COLO668 (cell line): ENCODE measurements around the gene TYW1B.
"Not testable (repeated sequence)": the region's sequence is repeated elsewhere in the genome, so short reads cannot be mapped to it uniquely, and the experiment has no call there.

Source experiments
- DNase-seq: peaks from one replicate; lab custom pipeline; 2025; ENCODE audit not compliant: unreplicated experiment; lab: John Stamatoyannopoulos, UW

TYW1B gene

DNA sequence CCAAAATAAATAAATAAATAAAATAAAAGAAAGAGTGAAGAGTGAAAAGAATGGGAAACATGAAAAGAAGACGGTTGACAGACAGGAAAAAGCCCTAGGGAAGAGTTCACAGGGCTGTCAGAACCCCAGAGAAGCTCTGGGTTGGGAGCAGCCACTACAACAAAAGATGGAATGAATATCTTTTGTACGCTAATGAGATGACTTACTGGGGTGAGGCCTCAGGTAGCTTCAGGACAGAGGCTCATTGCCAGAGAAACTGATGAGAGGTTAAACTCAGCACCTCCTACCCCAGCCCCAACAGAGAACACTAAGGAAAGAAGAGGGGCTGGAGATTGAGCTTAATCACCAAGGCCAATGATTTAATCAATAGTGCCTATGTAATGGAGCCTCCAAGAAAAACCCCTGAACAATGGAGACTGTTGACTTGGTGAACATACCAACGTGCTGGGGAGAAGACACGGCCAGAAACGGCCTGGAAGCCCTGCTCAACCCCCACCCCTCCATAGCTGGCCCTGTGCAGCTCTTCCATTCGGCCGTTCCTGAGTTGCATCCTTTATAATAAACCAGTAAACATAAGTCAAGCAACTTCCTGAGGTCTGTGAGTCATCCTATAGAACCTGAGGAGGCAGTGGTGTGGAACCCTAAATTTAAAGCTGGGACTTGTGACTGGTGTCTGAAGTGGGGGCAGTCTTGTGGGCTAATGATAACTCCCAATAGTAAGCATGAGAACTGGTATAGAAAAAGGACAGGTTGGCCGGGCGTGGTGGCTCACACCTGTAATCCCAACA is 11.4 kb downstream of the TYW1B start:
- DNase-seq: not testable (repeated sequence)

DNA sequence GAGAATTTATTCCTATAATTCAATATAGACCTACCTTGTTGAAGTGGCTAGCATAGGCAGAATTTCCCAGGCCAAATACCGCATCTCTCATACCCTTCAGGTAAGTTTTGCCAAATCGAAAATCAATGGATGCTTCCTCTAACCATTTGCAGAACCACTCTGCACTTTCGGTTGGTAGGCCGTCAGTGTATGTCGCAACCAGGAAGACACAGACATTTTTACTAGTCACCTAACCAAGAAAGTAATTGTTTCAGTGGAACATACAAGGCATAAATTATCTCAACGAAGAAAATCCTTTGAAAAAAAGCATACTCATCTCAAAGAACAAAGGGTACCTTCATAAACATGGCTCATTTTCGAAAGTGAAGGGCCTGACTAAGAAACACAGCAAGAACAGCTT is 17.6 kb downstream of the TYW1B start:
- not testable (repeated sequence) for DNase-seq

DNA sequence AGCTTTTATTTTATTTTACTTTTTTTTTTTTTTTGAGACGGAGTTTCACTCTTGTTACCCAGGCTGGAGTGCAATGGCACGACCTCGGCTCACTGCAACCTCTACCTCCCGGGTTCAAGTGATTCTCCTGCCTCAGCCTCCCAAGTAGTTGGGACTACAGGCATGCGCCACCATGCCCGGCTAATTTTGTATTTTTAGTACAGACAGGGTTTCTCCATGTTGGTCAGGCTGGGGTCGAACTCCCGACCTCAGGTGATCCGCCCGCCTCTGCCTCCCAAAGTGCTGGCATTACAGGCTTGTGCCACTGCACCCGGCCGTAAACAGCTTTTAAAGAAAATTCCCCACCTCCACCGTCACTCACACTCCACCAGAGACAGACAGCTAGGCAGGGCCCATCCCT is 19.5 kb downstream of the TYW1B start:
- not testable (repeated sequence) for DNase-seq

DNA sequence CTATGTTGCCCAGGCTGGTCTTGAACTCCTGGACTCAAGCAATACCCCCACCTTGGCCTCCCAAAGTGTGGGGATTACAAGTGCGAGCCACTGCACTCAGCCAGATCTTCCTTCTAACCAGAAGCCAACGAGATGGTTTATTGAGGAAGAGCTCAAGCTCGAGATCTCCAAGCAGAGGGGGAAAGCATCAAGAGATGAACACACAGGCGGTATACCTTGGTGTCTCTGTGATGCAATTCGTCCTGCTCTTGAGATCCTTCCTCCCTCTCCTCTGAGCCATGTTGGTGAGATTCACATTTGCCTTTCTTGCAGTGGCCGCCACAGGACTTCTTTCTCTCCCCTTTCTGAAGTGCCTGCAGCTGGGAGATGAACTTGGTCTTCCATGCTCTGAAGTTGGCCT is 21.1 kb downstream of the TYW1B start:
- not testable (repeated sequence) for DNase-seq

DNA sequence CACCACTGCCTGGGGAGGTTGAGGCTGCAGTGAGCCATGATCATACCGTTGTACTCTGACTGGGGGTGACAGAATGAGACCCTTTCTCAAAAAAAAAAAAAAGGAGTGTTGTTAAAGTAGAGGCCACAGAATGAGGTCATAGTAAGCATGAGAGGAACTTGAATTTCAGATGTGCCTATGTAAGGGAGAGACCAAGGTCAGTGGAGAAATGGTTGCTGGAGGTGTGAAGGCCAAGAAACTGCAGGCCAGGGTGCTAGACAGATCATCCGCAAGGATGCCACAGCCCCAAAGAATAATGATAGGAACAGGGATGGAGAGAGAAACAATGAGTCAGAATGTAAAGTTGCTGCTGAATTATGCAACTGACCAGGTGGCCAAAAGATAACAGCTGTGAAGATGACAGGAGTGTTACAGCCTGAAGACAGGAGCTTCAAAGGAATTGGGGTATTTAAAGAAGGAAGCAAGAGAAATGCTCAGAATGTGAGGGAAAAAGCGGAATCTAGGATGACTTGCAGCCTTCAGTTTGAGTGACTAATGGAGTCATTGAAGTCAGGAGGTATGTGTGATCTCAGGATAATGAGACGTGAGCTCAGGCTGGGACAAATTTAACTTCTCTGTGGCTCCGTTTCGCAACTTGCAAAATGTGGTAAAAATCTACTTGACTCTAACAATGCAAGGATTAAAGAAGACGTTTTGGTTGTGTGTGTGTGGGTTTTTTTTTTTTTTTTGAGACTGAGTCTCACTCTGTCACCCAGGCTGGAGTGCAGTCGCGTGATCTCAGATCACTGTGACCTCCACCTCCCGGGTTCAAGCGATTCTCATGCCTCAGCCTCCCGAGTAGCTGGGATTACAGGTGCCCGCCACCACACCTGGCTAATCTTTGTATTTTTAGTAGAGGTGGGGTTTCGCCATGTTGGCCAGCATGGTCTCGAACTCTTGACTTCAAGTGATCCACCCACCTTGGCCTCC is 22.2 kb downstream of the TYW1B start:
- DNase-seq: no peak

DNA sequence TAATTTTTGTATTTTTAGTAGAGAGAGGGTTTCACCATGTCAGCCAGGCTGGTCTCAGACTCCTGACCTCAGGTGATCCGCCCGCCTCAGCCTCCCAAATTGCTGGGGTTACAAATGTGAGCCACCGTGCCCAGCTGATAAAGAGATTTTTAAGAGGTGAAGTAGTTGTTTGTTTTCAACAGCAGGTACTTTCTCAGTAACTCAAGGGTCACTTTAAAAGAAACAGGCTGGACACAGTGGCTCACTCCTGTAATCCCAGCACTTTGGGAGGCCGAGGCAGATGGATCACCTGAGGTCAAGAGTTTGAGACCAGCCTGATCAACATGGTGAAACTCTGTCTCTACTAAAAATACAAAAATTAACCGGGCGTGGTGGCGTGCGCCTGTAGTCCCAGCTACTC is 24.2 kb downstream of the TYW1B start:
- DNase-seq: not testable (repeated sequence)

DNA sequence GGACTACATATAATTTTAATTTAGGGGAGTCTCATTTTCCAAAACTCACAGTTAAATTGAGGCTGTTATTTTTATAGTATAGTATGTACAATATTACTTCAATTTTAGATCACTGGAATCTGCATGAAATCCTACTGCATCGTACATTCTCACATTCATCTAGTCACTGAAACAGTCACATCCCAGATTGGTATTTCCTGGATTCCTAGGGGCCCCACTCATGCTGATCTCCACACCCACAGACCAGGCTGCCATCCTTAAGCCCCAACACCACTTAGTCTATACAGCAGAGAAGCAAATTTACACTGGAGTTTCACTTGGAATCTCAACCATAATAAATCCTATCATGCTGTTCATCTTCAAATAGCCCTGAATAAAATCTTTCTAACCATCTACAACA is 26.4 kb downstream of the TYW1B start:
- DNase-seq: not testable (repeated sequence)

DNA sequence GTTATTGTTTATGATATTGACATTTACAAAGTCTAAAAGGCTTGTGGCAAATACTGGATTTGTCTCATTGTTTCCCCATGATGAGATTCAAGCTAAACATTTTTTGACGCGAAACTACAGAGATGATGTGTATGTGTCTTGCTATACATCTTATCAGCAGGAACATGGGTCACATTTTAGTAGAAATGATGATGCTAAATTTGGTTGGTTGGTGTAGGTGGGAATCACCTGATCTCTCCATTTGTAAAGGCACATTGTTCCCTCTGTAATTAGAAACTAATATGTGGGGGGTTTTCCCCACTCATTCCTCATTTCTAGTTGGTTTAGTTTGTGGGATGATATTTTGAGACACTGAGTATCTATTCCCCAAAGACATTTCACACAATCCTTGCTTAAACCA is 32.6 kb downstream of the TYW1B start:
- DNase-seq: not testable (repeated sequence)

DNA sequence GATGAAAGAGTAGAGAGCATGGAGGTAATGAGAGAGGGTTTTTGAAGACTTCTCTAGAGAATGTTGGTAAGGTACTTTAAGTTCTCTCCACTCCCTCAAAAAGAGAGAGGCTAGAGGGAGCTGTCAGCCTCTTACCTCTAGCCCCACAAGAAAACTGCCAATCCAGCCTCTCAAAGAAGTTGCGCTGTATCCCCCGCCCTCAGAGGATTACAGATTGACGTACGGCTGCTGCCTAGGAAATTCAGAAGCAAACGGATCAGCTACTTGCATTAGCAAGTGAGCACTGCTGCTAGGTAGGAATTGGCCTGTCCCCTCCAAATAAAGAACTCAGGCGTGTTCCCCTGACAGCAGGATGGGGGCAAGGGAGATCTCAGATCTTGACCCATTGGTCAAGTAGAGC is 34.2 kb downstream of the TYW1B start:
- DNase-seq: no peak

DNA sequence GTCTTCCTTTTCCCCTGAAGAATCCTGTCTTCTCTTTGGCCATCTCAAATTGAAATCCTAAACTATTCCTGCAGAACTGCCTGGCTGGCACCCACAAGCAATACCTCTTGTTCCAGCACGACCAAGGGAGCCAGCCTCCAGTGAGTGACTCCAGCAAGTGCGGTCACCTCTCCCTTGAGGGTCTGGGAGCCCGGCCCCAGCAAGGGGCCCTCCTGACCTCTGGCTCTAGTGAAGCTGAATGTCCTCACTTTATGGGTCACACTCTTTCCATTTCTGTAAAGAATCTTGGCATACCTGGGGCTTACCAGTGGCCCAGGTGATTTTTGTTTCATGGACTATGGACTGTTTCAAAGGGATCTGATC is 37.3 kb downstream of the TYW1B start:
- not testable (repeated sequence) for DNase-seq

DNA sequence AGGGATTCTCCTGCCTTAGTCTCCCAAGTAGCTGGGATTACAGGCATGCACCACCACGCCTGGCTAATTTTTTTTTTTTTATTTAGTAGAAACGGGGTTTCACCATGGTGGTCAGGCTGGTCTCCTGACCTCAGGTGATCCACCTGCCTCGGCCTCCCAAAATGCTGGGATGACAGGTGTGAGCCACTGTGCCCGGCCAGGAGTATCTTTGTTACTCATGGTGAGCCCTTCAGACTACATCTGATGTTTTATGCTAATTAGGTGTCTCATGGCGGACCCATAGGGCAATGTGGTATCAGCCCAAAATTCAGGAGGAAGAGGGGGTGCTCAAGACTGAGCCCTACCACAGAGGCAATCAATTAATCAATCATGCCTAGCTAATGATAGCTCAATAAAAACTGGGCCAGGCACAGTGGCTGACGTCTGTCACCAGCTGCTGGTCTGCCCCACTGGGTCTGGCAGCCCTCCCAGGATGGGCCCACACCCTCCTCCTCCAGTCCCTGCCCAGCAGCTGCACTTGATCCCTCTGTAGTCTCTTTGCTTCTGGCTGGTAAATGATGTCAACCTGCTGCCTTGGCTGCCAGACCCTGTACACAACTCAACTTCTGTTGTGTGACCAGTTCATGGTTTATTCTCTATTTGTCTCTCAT is 37.8 kb downstream of the TYW1B start:
- peak; percentile 15 for DNase-seq

DNA sequence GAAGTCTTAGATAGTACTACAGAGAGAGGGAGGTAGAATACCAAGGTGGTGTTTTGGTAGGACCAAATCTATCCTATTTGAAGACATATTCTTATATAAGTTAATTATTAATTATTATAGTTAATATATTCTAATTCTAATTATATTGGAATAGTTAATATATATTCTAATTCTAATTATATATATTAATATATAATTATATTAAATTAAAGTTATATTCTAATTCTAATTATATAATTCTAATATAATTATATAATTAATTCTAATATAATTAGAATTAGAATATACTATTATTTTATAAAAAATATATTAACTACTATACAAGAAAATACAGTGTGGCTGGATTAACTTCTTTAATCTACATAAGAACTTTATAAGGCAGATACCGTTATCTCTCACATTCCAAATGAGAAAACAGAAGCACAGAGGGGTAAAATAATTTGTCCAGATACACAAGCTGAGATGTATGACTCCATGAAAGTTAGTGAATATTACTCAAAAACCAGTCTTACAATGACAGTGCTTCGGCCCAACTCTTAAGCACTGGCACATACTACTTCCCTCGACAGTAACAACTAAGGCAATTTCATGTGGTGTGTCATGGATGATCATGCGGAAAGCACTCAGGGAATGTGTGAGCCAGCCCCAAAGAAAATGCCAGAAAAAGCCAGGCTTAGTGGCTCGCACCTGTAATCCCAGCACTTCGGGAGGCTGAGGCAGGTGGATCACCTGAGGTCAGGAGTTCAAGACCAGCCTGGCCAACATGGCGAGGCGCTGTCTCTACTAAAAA is 42.6 kb downstream of the TYW1B start:
- DNase-seq: no peak

DNA sequence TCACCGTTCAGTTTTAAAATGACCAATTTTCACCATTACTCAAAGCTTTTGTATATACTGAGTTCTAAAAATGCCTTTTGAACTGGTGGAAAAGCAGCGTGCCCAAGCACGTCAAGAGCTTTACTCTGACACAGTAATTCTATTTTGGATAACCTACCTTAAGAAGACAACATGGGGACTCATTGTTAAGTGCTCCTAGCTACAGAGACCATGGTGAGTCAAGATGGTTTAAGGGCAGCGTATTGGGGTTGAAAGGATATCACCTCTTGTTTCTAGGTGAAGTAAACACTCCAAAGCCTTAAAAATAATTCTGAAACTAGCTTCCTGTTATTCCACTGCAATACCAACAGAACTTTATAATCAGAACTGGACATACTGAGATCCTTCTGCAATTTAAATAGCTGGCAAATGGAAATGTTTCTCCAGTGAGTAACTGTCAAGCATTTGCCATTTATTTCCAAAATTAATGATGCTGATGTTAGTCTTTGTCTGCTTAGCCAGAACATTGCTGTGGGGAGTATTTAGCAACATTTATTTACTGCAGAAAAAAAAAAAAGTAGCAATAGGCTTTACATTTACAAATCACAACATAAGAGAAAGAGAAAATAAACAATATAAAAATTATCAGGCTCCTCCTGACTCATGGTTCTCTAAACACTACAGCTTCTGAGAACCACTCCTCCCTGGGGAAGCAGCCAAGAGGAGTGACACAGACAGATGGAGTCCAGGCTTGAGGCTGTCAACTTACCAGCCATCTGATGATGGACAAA is 44.2 kb downstream of the TYW1B start:
- not testable (repeated sequence) for DNase-seq

DNA sequence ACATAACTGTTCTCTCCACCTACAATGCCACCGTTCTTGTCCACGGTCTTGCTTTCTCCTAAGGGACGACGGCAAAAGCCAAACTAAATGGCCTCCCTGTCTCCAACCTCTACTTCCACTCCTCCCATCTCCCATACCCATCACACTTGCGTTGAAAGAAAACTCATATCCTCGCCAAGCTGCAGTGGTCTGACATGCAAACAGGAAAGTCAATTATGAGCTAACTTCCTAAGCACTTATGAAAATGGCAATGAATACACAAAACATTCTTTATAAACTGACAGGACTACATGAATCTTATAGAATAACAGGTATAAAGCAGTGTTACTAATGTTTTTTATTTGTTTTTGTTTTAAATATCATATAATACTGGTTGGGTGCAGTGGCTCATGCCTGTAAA is 46.4 kb downstream of the TYW1B start:
- no peak for DNase-seq

DNA sequence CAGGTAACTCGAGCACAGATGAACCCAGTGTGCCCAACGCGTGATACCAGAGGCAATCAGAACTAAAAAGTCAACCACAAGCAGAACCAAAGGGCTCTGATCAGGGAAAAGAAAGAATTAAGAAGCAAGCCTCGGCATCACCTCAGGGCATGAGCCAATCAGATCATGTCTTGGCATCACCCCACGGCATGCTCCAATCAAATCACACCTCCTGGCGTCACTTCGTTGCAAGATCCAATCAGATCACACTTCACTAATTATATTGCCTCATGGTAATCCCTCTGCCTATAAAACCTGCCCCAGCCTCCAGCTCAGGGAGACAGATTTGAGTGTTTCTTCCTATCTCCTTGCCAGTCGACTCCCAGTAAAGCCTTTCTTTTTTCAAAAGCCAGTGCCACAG is 46.8 kb downstream of the TYW1B start:
- DNase-seq: no peak

DNA sequence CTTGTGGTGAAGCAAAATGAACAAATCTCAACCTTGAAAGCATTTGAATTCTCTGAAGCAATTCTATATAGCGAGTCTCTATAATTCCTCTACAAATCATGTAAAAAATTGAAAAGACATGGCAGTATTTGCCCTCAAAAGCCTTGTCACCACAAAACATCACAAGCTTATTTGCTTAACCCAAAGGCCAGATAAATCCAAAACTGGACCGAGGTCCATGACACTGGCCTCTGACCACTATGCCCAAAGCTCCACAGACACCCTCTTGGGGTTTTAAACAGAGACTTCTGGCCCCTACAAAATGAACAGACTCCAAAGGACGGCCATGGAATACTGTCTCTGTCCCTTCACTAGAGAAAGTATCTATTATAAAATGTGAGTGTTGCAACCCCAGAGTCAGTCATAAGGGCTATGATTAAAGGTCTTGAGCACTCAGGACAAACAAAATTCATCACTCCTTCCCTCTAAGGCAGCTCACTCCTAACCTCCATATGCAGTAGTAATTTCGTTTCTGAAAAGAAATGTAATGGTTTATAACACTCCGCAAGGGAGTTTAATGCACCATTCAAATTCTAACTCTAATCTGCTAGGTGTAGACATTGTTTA is 47.6 kb downstream of the TYW1B start:
- DNase-seq: not testable (repeated sequence)

DNA sequence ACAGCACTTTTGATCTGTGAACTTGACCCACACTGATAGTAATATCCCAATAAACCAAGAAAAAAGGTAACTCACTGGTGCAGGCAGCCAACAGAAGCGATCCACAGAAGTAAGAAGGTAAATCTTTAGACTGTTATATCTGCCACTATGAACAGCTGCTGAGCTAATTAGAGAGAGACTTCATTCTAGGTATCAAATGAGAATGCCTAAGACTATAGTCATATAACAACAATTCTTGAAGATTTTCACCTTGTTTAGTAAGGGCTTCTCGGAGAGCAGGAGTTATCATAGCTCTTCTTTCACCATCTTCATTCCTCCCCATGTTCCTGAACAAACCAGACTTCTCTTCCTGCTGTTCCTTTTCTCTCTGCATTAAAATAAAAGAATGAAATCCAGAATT is 50.8 kb downstream of the TYW1B start:
- DNase-seq: not testable (repeated sequence)

DNA sequence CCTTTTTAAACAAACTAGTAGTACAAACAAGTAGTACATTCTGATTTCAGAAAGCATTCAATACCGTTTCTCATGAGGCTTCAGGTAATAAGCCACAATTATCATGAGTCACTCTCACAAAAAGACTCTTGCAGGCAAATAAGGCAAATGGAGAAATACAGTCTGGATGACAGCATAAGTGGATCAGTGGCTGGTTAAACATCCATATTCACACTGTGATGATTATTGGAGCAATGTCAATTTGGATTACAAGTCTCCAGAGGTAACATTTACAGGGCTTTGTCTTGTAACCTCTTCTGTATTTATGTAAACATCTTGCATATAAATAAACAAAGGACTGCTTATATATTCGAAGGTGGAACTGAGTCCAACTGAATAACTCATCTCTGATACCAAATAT is 55.4 kb downstream of the TYW1B start:
- DNase-seq: not testable (repeated sequence)

DNA sequence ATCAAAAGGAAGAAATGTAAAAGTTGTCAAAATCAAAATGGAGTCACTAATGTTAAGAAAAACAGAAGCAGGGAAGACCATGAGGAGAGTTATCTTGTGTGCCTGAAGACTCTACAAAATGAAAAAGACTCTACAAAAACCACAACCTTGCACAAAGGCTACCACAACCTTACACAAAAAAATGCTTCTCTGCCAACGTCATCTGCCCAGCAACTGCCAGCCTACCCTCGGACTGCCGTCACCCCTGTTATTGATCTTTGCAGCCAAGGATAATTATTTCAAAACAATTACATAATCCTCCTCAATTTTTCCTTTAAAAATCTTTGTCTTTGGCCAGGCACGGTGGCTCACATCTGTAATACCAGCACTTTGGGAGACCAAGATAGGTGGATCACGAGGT is 61.0 kb downstream of the TYW1B start:
- DNase-seq: not testable (repeated sequence)

DNA sequence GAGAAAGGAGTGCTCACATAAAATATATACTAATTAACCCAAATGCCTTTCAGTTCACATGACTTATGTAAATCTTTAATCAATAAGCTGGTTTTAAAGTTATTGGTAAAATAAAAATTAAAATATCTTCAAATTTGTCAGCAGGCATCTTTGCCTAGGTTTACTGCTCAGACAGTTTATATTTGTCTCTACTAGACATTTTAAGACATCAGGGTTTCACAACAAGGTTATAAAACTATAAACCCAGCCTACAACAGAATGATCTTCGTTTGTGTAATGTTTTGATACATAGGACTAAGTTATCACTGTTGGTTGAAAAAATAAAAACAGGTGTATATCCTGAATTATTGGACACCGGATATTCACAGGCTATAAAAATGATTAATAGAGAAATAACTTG is 67.4 kb downstream of the TYW1B start:
- no peak for DNase-seq
